Measurements from ENCODE around the gene RAB31.

DNA sequence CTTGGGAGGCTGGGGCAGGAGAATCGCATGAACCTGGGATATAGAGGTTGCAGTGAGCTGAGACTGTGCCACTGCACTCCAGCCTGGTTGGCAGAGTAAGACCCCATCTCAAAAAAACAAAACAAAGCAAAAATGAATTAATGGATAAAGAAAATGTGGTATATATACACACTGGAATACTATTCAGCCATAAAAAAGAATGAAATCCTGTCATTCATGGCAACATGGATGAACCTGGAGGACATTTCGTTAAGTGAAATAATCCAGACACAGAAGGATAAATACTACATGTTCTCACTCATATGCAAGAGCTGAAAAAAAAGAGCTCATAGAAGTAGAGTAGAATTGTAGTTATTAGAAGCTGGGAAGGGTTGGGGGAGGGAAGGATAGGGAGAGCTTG lies 80.8 kb downstream of the RAB31 start:
- TF ChIP-seq, protein P1, sequence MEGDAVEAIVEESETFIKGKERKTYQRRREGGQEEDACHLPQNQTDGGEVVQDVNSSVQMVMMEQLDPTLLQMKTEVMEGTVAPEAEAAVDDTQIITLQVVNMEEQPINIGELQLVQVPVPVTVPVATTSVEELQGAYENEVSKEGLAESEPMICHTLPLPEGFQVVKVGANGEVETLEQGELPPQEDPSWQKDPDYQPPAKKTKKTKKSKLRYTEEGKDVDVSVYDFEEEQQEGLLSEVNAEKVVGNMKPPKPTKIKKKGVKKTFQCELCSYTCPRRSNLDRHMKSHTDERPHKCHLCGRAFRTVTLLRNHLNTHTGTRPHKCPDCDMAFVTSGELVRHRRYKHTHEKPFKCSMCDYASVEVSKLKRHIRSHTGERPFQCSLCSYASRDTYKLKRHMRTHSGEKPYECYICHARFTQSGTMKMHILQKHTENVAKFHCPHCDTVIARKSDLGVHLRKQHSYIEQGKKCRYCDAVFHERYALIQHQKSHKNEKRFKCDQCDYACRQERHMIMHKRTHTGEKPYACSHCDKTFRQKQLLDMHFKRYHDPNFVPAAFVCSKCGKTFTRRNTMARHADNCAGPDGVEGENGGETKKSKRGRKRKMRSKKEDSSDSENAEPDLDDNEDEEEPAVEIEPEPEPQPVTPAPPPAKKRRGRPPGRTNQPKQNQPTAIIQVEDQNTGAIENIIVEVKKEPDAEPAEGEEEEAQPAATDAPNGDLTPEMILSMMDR (IDR thresholded peaks at IDR 0.05) = no peak
- TF ChIP-seq POLR2A (IDR thresholded peaks at IDR 0.05) = no peak

Measured in uterus (tissue), 2 donors.